Muscle of leg (tissue), 11 donors: Measurements from ENCODE around the gene ADPRM. TPM values are rescaled to one million over a fixed set of nuclear protein-coding genes. Genes with fewer than 3 reads are reported as not detected.
"Not testable (repeated sequence)": the region's sequence is repeated elsewhere in the genome, so short reads cannot be mapped to it uniquely, and the experiment has no call there.

Experiments
- DNase-seq: peaks from one replicate; pipeline ENCODE4 v3.0.0; 2013
- H3K27ac ChIP-seq: one replicate; pipeline ENCODE4 v1.5.1; 2013; ENCODE audit warnings: mild to moderate bottlenecking, low read length, control low read depth
- H3K27me3 ChIP-seq: one replicate; pipeline ENCODE4 v1.6.1; 2013; ENCODE audit warnings: low read length; ENCODE audit not compliant: control insufficient read depth, insufficient read depth
- H3K36me3 ChIP-seq: one replicate; pipeline ENCODE4 v1.6.1; 2013; ENCODE audit warnings: low read length; ENCODE audit not compliant: control insufficient read depth, insufficient read depth
- H3K4me1 ChIP-seq: one replicate; pipeline ENCODE4 v1.6.1; 2013; ENCODE audit warnings: low read length; ENCODE audit not compliant: control insufficient read depth, insufficient read depth
- H3K4me3 ChIP-seq: one replicate; pipeline ENCODE4 v1.5.1; 2013; ENCODE audit warnings: low read length, control low read depth
- H3K9me3 ChIP-seq: replicated peaks from 2 replicates; pipeline ENCODE4 v1.6.1; 2013; ENCODE audit warnings: low read depth, low read length; ENCODE audit not compliant: control insufficient read depth
- WGBS: methylation state at CpG from one replicate; pipeline ENCODE4 v1.1.5; 2013; ENCODE audit warnings: missing lambda C conversion rate; ENCODE audit not compliant: insufficient coverage; 5-methylcytosine and 5-hydroxymethylcytosine counted together
- polyA plus RNA-seq, 8 donors: library from polyadenylated mRNA; unstranded; fragments of 120-200 nt; gene quantifications; one replicate each; pipeline versions ENCODE4 v1.2.1 to v1.2.3, GENCODE V29; 2013; ENCODE audit warnings: inconsistent platforms in 1 of 8, low replicate concordance in 1 of 8; ENCODE audit not compliant: insufficient read length in 8 of 8, insufficient read depth in 1 of 8
- total RNA-seq: library from RNA; stranded (reverse); fragments of 120-200 nt; gene quantifications from one replicate; pipeline ENCODE4 v1.2.4, GENCODE V29; 2013

Gene ADPRM
- total and polyA plus RNA-seq, 9 donors, result 14.7 to 18.4 (median 15.9) TPM

- H3K4me3 ChIP-seq, result not testable (repeated sequence)
Observed at GRCh38 chr17:10695875-10696407, 1.5 kb upstream of the ADPRM start.

GRCh38 chr17:10698096-10698818 lies 863 bp downstream of the ADPRM start:
- Histone ChIP-seq H3K4me1 (peaks cover 12% of the 10 kb centered on the region), H3K27me3 (no peaks in the 10 kb centered on the region), H3K27ac (peak overlapping the region; percentile 93), H3K4me3 (peak overlapping the region; percentile 97), H3K36me3 (peaks cover 15% of the 10 kb centered on the region), H3K9me3 (no peaks in the 10 kb centered on the region)
- peak; percentile 43 for DNase-seq
- WGBS, result no CpG with 5 or more reads among the region's 18 CpGs

More at GRCh38 chr17:10695875-10696407, 1.5 kb upstream of the ADPRM start:
- not testable (repeated sequence) for H3K27ac ChIP-seq, H3K4me1 ChIP-seq, H3K27me3 ChIP-seq, H3K9me3 ChIP-seq, DNase-seq
- 93% methylated on average over 13 of the region's 17 CpGs for whole genome bisulfite sequencing
- H3K36me3 ChIP-seq, result peaks cover 22% of the 10 kb centered on the region

- H3K4me1 ChIP-seq, result peaks cover 12% of the 10 kb centered on the region
- H3K27me3 ChIP-seq, result no peaks in the 10 kb centered on the region
- no peaks in the 10 kb centered on the region for H3K9me3 ChIP-seq
- no peak overlapping the region for H3K4me3 ChIP-seq
- WGBS, result no CpG with 5 or more reads among the region's 1 CpG
- no peak for DNase-seq
- H3K27ac ChIP-seq, result no peak overlapping the region
- peaks cover 10% of the 10 kb centered on the region for H3K36me3 ChIP-seq
Observed at GRCh38 chr17:10699856-10700255, 2.5 kb downstream of the ADPRM start.

DNA sequence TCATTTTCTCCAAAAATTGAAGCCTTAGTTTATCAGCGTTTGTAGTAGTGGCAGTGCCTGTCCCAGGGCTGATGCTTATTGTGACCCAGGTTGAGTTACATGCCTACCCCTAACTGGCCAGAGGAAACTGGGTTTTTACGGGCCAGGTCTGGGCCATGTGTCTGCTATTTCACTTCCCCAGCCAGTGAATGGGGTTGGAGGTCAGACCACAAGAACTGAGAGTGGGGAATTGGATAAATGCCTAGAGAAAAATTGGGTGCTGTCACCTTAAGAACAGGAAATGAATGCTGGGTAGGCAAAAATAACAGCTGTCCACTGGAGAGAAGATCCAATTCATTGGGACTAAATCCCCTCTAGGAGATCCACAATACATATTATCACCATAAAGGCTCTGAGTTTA lies 5.2 kb downstream of the ADPRM start:
- Histone ChIP-seq H3K27me3 (no peaks in the 10 kb centered on the region), H3K27ac (no peak overlapping the region), H3K36me3 (peaks cover 14% of the 10 kb centered on the region), H3K4me1 (peaks cover 7% of the 10 kb centered on the region), H3K4me3 (no peak overlapping the region), H3K9me3 (no peaks in the 10 kb centered on the region)
- 33% methylated on average over 1 of the region's 2 CpGs for WGBS
- DNase-seq, result peak; percentile 24

- Histone ChIP-seq H3K27ac (no peak overlapping the region), H3K36me3 (peaks cover 37% of the 10 kb centered on the region), H3K9me3 (no peaks in the 10 kb centered on the region), H3K4me3 (no peak overlapping the region), H3K27me3 (no peaks in the 10 kb centered on the region), H3K4me1 (peaks cover 4% of the 10 kb centered on the region)
- WGBS, result 62% methylated on average over 3 of the region's 5 CpGs
- DNase-seq, result no peak
Observed at GRCh38 chr17:10705727-10706126, 8.3 kb downstream of the ADPRM start.

GRCh38 chr17:10713318-10713717 lies 15.9 kb downstream of the ADPRM start:
- Histone ChIP-seq H3K4me3 (no peak overlapping the region), H3K27ac (no peak overlapping the region), H3K9me3 (no peaks in the 10 kb centered on the region), H3K27me3 (no peaks in the 10 kb centered on the region), H3K4me1 (no peaks in the 10 kb centered on the region), H3K36me3 (peaks cover 41% of the 10 kb centered on the region)
- DNase-seq, result no peak
- WGBS, result no CpG with 5 or more reads among the region's 2 CpGs

DNA sequence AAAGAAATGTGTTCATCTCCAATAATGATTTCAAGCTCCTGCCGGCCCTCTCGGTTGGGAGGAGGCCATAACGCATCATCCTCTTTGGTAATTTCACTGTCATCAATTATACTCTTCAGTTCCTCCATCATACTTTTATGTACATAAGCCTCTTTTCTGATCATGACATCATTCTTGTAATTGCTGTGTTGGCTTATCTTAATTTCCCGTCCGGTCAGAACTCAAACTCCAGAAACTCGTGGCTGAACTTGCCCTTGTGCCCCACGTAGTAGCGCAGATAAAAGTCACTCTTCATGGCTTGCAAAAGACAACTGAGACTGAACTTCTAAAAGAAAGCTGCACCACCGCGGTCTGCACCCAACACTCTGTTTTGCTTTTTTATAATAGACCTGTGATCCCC lies 18.8 kb downstream of the ADPRM start:
- Histone ChIP-seq H3K36me3 (peaks cover 21% of the 10 kb centered on the region), H3K4me3 (no peak overlapping the region), H3K4me1 (no peaks in the 10 kb centered on the region), H3K27ac (no peak overlapping the region), H3K27me3 (no peaks in the 10 kb centered on the region), H3K9me3 (no peaks in the 10 kb centered on the region)
- no peak for DNase-seq
- 90% methylated on average over 8 of the region's 10 CpGs for WGBS

DNA sequence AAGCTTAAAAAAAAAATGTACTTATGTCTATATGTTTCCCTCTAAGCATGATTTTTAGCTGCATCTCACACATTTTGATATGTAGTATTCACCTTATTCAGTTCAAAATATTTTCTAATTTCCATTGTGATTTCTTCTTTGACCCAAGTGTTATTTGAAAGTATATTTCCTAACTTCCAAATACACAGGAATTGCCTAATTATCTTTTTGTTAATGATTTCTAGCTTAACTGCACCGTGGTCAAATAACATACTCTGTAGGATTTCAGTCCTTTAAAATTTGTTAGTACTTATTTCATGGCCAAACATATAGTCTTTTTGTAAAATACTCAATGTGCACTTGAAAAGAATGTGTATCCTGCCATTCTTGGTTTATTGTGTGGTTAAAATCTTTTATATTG lies 21.2 kb downstream of the ADPRM start:
- no CpG with 5 or more reads among the region's 1 CpG for WGBS
- Histone ChIP-seq H3K4me1 (no peaks in the 10 kb centered on the region), H3K9me3 (no peaks in the 10 kb centered on the region), H3K27ac (no peak overlapping the region), H3K36me3 (peaks cover 8% of the 10 kb centered on the region), H3K4me3 (no peak overlapping the region), H3K27me3 (no peaks in the 10 kb centered on the region)
- DNase-seq, result no peak

GRCh38 chr17:10724546-10725195 lies 27.3 kb downstream of the ADPRM start:
- Histone ChIP-seq H3K9me3 (no peaks in the 10 kb centered on the region), H3K36me3 (peaks cover 28% of the 10 kb centered on the region), H3K4me1 (peaks cover 8% of the 10 kb centered on the region), H3K27me3 (no peaks in the 10 kb centered on the region), H3K4me3 (no peak overlapping the region), H3K27ac (no peak overlapping the region)
- no peak for DNase-seq
- no CpG with 5 or more reads among the region's 11 CpGs for WGBS

- peaks cover 8% of the 10 kb centered on the region for H3K4me1 ChIP-seq
- no peaks in the 10 kb centered on the region for H3K9me3 ChIP-seq
- DNase-seq, result no peak
- WGBS, result 78% methylated on average over 2 of the region's 3 CpGs
- H3K27ac ChIP-seq, result no peak overlapping the region
- no peak overlapping the region for H3K4me3 ChIP-seq
- peaks cover 28% of the 10 kb centered on the region for H3K36me3 ChIP-seq
- H3K27me3 ChIP-seq, result no peaks in the 10 kb centered on the region
Observed at GRCh38 chr17:10725262-10725661, 27.9 kb downstream of the ADPRM start.
